ENCODE data around the gene FAM167B. TPM values are rescaled to one million over a fixed set of nuclear protein-coding genes. Genes with fewer than 3 reads are reported as not detected.
"Not testable (repeated sequence)": the region's sequence is repeated elsewhere in the genome, so short reads cannot be mapped to it uniquely, and the experiment has no call there.

Gene FAM167B
- total RNA-seq, 1 donor from 2014 or later = 1.6 TPM

DNA sequence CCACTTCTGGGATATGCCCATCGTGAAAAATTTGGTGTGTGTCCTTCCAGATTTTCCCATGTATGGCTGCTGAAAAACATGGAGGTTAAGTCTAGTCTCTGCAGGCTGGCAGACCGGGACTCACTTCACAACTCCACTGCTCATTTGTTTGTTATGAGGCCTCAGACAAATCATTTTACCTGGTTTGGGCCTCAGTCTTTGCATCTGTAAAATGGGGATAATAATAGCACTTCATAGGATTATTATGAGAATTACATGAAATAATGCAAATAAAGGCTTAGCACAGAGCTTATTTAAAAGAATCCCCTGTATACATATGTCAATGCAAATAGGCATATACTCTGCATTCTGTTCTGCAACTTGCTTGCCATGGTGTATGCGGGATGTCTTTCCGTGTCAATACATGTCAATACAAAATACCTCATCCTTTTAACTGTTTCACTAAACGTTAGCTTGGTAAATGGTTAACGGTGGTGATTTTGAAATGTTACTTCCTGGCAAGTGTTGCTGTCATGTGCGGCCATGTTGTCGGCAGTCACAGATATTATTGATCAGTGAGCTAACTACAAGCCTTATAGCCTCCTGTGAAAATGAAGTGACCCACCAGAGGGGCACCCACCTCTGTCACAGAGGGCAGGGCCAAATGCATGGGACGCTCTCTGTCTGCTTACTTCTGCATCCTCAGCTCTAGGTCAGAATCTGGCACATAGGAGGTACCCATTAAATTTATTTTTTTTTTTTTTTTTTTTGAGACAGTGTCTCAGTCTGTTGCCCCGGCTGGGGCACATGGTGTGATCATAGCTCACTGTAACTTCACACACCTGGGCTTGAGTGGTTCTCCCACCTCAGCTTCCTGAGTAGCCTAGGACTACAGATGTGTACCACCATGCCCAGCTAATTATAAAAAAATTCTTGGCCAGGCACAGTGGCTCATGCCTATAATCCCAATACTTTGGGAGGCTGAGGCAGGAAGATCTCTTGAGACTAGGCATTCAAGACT lies 8.3 kb downstream of the FAM167B start:
- Histone ChIP-seq H3K9me3 (ENCODE audit: control insufficient read depth in 3 of 3, low read length in 3 of 3) (no peaks in the 10 kb centered on the region), H3K36me3 (ENCODE audit: control insufficient read depth in 3 of 3, insufficient read depth in 3 of 3, low read length in 3 of 3) (no peaks in the 10 kb centered on the region), H3K27ac (ENCODE audit: low read depth, low read length) (no peak overlapping the region), H3K27me3 (ENCODE audit: control insufficient read depth in 3 of 3, insufficient read depth in 3 of 3, low read length in 3 of 3) (no peaks in the 10 kb centered on the region), H3K4me1 (ENCODE audit: control insufficient read depth in 3 of 3, insufficient read depth in 3 of 3, low read length in 3 of 3) (peaks cover 12 to 21% (median 12%) of the 10 kb centered on the region in 3 donors), H3K4me3 (ENCODE audit: low read length in 3 of 3) (no peak overlapping the region), H3K9ac (ENCODE audit: low read depth in 1 of 3, low read length in 3 of 3) (no peak overlapping the region)

DNA sequence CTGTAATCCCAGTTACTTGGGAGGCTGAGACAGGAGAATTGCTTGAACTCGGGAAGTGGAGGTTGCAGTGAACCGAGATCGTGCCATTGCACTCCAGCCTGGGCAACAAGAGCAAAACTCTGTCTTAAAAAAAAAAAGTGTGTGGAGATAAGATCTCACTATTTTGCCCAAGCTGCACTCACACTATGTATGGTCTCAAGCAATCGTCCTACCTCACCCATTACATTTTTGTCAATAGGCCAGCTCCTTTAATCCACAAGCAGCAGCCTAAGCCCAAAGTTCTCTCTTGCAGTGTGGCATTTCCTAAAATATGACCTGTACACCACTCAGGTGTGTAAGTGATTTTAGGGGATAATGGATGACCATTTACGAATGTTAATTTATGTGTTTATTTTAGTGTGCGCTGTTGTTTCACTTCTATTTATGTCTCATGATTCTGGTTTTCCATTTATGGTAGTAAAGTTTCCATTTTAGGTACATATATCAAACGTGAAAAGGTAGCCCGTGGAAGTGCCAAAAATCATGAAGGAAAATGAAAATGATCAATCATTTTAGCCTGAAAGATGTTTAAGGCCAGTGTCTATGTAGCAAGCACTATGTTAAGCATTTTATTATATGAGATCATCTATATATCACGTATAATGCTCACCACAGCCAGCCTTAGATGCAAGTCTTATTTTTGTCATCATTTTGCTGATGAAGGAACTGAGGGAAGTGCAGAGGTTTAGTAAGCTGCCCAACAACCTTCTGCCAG lies 9.6 kb downstream of the FAM167B start:
- no peaks in the 10 kb centered on the region for H3K9me3 ChIP-seq (ENCODE audit: control insufficient read depth in 3 of 3, low read length in 3 of 3)

DNA sequence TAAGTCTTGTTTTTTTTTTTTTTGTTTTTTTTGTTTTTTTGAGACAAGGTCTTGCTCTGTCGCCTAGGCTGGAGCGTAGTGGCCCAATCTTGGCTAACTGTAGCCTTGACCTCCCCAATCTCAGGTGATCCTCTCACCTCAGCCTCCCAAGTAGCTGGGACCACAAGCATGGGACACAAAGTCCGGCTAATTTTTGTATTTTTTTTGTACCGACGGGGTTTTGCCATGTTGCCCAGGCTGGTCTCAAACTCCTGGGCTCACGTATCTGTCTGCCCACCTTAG lies 10.1 kb downstream of the FAM167B start:
- H3K9me3 ChIP-seq (ENCODE audit: control insufficient read depth in 3 of 3, low read length in 3 of 3) = no peaks in the 10 kb centered on the region

More for the DNA sequence above, 9.6 kb downstream of the FAM167B start:
- H3K36me3 ChIP-seq (ENCODE audit: control insufficient read depth in 3 of 3, insufficient read depth in 3 of 3, low read length in 3 of 3) = no peaks in the 10 kb centered on the region
- H3K4me3 ChIP-seq (ENCODE audit: low read length in 3 of 3) = no peak overlapping the region
- no peak overlapping the region for H3K9ac ChIP-seq (ENCODE audit: low read depth in 1 of 3, low read length in 3 of 3)
- no peak overlapping the region for H3K27ac ChIP-seq (ENCODE audit: low read depth, low read length)
- no peaks in the 10 kb centered on the region for H3K27me3 ChIP-seq (ENCODE audit: control insufficient read depth in 3 of 3, insufficient read depth in 3 of 3, low read length in 3 of 3)
- H3K4me1 ChIP-seq (ENCODE audit: control insufficient read depth in 3 of 3, insufficient read depth in 3 of 3, low read length in 3 of 3) = peaks cover 6 to 9% (median 7%) of the 10 kb centered on the region in 3 donors

DNA sequence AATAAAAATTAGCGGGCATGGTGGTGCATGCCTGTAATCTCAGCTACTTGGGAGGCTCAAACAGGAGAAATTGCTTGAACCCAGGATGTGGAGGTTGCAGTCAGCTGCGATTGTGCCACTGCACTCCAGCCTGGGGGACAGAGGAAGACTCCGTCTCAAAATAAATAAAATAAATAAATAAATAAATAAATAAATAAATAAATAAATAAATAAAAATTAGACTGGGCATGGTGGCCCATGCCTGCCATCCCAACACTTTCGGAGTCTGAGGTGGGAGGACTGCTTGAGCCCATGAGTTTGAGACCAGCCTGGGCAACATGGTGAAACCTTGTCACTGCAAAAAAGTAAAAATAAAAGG lies 16.2 kb downstream of the FAM167B start:
- H3K4me3 ChIP-seq (ENCODE audit: low read length in 3 of 3); H3K36me3 ChIP-seq (ENCODE audit: control insufficient read depth in 3 of 3, insufficient read depth in 3 of 3, low read length in 3 of 3); H3K9me3 ChIP-seq (ENCODE audit: control insufficient read depth in 3 of 3, low read length in 3 of 3); H3K27me3 ChIP-seq (ENCODE audit: control insufficient read depth in 3 of 3, insufficient read depth in 3 of 3, low read length in 3 of 3); H3K4me1 ChIP-seq (ENCODE audit: control insufficient read depth in 3 of 3, insufficient read depth in 3 of 3, low read length in 3 of 3); H3K27ac ChIP-seq (ENCODE audit: low read depth, low read length); H3K9ac ChIP-seq (ENCODE audit: low read depth in 1 of 3, low read length in 3 of 3): not testable (repeated sequence)

More for the DNA sequence above, 10.1 kb downstream of the FAM167B start:
- Histone ChIP-seq H3K27me3 (ENCODE audit: control insufficient read depth in 3 of 3, insufficient read depth in 3 of 3, low read length in 3 of 3) (no peaks in the 10 kb centered on the region), H3K9ac (ENCODE audit: low read depth in 1 of 3, low read length in 3 of 3) (no peak overlapping the region), H3K4me3 (ENCODE audit: low read length in 3 of 3) (no peak overlapping the region), H3K4me1 (ENCODE audit: control insufficient read depth in 3 of 3, insufficient read depth in 3 of 3, low read length in 3 of 3) (peaks cover 5 to 9% (median 6%) of the 10 kb centered on the region in 3 donors), H3K36me3 (ENCODE audit: control insufficient read depth in 3 of 3, insufficient read depth in 3 of 3, low read length in 3 of 3) (no peaks in the 10 kb centered on the region), H3K27ac (ENCODE audit: low read depth, low read length) (no peak overlapping the region)

DNA sequence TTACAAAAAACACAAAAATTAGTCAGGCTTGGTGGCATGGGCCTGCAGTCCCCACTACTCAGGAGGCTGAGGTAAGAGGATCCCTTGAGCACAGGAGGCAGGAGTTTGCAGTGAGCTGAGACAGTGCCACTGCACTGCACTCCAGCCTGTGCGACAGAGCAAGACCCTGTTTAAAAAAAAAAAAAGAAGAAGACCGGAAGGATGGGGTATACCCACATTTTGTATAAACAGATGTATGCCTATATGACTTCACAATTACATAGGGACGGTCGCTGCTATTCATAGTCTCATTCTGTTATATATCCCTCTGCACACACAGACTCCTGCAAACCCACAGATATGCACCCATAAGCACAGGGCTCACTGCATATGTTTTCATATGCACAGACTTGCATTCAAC lies 16.7 kb downstream of the FAM167B start:
- no peaks in the 10 kb centered on the region for H3K9me3 ChIP-seq (ENCODE audit: control insufficient read depth in 3 of 3, low read length in 3 of 3)
- no peak overlapping the region for H3K4me3 ChIP-seq (ENCODE audit: low read length in 3 of 3)
- H3K27me3 ChIP-seq (ENCODE audit: control insufficient read depth in 3 of 3, insufficient read depth in 3 of 3, low read length in 3 of 3) = no peaks in the 10 kb centered on the region
- no peaks in the 10 kb centered on the region for H3K4me1 ChIP-seq (ENCODE audit: control insufficient read depth in 3 of 3, insufficient read depth in 3 of 3, low read length in 3 of 3)
- no peak overlapping the region for H3K27ac ChIP-seq (ENCODE audit: low read depth, low read length)
- no peaks in the 10 kb centered on the region for H3K36me3 ChIP-seq (ENCODE audit: control insufficient read depth in 3 of 3, insufficient read depth in 3 of 3, low read length in 3 of 3)
- no peak overlapping the region for H3K9ac ChIP-seq (ENCODE audit: low read depth in 1 of 3, low read length in 3 of 3)

DNA sequence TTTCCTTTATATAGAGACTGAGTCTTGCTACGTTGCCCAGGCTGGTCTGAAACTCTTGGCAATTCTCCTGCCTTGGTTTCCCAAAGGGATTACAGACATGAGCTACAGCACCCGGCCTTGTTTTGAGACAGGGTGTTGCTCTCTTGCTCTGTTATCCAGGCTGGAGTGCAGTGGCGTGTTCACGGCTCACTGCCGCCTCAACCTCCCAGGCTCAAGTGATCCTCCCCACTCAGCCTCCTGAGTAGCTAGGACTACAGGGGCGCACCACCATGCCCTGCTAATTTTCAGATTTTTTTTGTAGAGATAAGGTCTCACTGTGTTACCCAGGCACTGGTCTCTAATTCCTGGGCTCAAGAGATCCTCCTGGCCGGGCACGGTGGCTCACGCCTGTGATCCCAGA lies 18.8 kb downstream of the FAM167B start:
- no peak overlapping the region for H3K27ac ChIP-seq (ENCODE audit: low read depth, low read length)
- no peaks in the 10 kb centered on the region for H3K27me3 ChIP-seq (ENCODE audit: control insufficient read depth in 3 of 3, insufficient read depth in 3 of 3, low read length in 3 of 3)
- no peak overlapping the region for H3K4me3 ChIP-seq (ENCODE audit: low read length in 3 of 3)
- H3K9ac ChIP-seq (ENCODE audit: low read depth in 1 of 3, low read length in 3 of 3) = no peak overlapping the region
- H3K9me3 ChIP-seq (ENCODE audit: control insufficient read depth in 3 of 3, low read length in 3 of 3) = no peaks in the 10 kb centered on the region
- no peaks in the 10 kb centered on the region for H3K36me3 ChIP-seq (ENCODE audit: control insufficient read depth in 3 of 3, insufficient read depth in 3 of 3, low read length in 3 of 3)
- H3K4me1 ChIP-seq (ENCODE audit: control insufficient read depth in 3 of 3, insufficient read depth in 3 of 3, low read length in 3 of 3) = no peaks in the 10 kb centered on the region

DNA sequence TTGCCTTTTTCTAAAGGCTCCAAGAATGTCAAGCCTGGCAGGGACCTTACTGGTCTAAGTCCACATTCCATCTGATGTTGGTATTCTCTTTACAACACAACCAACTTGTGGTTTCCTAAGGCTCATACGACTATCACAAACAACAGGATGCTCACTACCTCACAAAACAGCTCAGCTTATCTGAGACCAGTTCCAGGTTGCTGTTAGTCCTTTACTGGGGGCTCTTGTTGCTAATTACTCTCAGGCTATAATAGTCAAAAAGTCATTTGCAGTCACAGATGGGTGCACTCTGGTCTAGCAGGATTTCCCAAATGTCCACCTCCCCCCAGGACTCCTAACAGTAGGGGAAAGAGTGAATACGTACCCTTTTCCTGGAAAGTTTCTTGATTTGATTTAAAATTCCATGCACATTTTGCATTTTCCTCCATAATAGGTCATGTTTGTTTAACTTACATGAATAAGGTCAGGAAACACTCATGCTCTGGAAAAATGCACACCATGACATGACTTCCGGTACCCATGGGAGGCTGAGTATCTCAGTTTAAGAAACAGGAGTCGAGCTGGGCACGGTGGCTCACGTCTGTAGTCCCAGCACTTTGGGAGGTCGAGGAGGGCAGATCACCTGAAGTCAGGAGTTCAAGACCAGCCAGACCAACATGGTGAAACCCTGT lies 20.0 kb downstream of the FAM167B start:
- H3K27ac ChIP-seq (ENCODE audit: low read depth, low read length) = no peak overlapping the region
- H3K9ac ChIP-seq (ENCODE audit: low read depth in 1 of 3, low read length in 3 of 3) = no peak overlapping the region
- no peaks in the 10 kb centered on the region for H3K36me3 ChIP-seq (ENCODE audit: control insufficient read depth in 3 of 3, insufficient read depth in 3 of 3, low read length in 3 of 3)
- no peaks in the 10 kb centered on the region for H3K9me3 ChIP-seq (ENCODE audit: control insufficient read depth in 3 of 3, low read length in 3 of 3)
- H3K27me3 ChIP-seq (ENCODE audit: control insufficient read depth in 3 of 3, insufficient read depth in 3 of 3, low read length in 3 of 3) = peaks cover 0 to 4% (median 3%) of the 10 kb centered on the region in 3 donors
- no peaks in the 10 kb centered on the region for H3K4me1 ChIP-seq (ENCODE audit: control insufficient read depth in 3 of 3, insufficient read depth in 3 of 3, low read length in 3 of 3)
- no peak overlapping the region for H3K4me3 ChIP-seq (ENCODE audit: low read length in 3 of 3)

DNA sequence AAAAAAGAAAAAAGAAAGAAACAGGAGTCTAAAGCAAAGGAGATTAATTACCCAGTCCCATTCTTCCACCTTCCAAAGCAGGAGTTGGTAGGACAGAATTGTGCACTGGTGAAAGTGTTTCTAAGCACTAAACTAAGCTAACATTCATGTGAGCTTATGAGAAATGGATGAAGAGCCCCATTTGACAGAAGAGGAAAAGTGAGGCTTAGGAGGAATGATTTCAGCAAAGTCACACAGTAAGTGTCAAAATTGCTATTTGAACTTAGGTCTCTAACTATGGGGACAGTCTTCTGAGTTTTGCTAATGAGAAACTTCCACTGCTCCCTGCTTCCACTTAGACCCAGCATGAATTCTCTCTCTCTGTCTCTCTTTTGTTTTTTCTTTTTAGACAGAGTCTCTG lies 22.7 kb downstream of the FAM167B start:
- Histone ChIP-seq H3K4me1 (ENCODE audit: control insufficient read depth in 3 of 3, insufficient read depth in 3 of 3, low read length in 3 of 3) (no peaks in the 10 kb centered on the region), H3K9me3 (ENCODE audit: control insufficient read depth in 3 of 3, low read length in 3 of 3) (no peaks in the 10 kb centered on the region), H3K27ac (ENCODE audit: low read depth, low read length) (no peak overlapping the region), H3K36me3 (ENCODE audit: control insufficient read depth in 3 of 3, insufficient read depth in 3 of 3, low read length in 3 of 3) (no peaks in the 10 kb centered on the region), H3K4me3 (ENCODE audit: low read length in 3 of 3) (no peak overlapping the region), H3K27me3 (ENCODE audit: control insufficient read depth in 3 of 3, insufficient read depth in 3 of 3, low read length in 3 of 3) (peaks cover 22 to 30% (median 24%) of the 10 kb centered on the region in 3 donors), H3K9ac (ENCODE audit: low read depth in 1 of 3, low read length in 3 of 3) (no peak overlapping the region)

DNA sequence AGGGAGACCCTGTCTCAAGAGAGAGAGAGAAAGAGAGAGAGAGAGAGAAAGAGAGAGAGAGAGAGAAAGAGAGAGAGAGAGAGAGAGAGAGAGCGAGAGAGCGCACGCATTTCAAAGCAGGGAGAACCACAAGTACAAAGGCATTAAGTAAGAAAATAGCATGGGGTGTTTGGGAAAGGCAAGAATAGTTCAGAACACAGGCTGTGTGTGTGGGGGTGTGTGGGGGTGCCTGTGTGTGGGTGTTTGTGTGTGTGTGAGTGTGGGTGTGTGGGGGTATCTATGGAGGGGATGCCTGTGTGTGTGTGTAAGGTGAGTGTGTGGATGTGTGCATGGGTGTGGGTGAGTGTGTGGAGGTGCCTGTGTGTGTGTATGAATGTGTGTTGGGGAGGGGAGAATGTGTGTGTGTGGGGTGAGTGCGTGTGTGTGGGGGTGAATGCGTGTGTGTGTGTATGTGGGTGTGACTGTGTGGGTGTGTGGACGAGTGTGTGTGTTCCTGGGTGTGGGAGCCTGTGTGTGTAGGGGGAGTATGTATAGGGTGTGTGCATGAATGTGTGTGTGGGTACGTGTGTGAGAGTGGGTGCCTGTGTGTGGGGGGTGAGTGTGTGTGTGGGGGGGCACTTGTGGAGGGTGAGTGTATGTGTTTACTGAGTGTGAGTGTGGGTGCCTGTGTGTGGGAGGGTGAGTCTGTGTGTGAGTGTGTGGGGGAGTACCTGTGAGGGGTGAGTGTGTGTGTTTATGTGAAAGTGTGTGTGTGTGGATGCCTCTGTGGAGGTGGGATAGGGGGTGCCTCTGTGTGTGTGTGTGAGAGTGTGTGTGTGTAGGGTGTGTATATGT lies 25.8 kb downstream of the FAM167B start:
- no peaks in the 10 kb centered on the region for H3K9me3 ChIP-seq (ENCODE audit: control insufficient read depth in 3 of 3, low read length in 3 of 3)
- no peaks in the 10 kb centered on the region for H3K36me3 ChIP-seq (ENCODE audit: control insufficient read depth in 3 of 3, insufficient read depth in 3 of 3, low read length in 3 of 3)
- H3K27me3 ChIP-seq (ENCODE audit: control insufficient read depth in 3 of 3, insufficient read depth in 3 of 3, low read length in 3 of 3) = peaks cover 43 to 55% (median 46%) of the 10 kb centered on the region in 3 donors
- H3K27ac ChIP-seq (ENCODE audit: low read depth, low read length) = no peak overlapping the region
- H3K4me1 ChIP-seq (ENCODE audit: control insufficient read depth in 3 of 3, insufficient read depth in 3 of 3, low read length in 3 of 3) = no peaks in the 10 kb centered on the region
- H3K9ac ChIP-seq (ENCODE audit: low read depth in 1 of 3, low read length in 3 of 3) = no peak overlapping the region
- no peak overlapping the region for H3K4me3 ChIP-seq (ENCODE audit: low read length in 3 of 3)

All from skeletal muscle tissue (tissue), 4 donors.